Right atrium auricular region (tissue), 2 donors: ENCODE data around the gene IGF2R. TPM values are rescaled to one million over a fixed set of nuclear protein-coding genes. Genes with fewer than 3 reads are reported as not detected.

ENCODE experiments used
- DNase-seq: peaks from one replicate; pipeline ENCODE4 v3.0.0-alpha.2; 2019; ENCODE audit warnings: low spot score
- H3K27ac ChIP-seq, 2 donors: fragments of 200-600 bp; sonication (generic); 1 replicate in 1 of 2; 2 replicates in 1 of 2; pipeline ENCODE4 v1.5.1; 2016 to 2019
- H3K27me3 ChIP-seq, 2 donors: fragments of 200-600 bp; sonication (generic); one replicate each; pipeline versions ENCODE4 v1.5.1 to v1.6.0; 2017 to 2019
- H3K36me3 ChIP-seq: fragments of 200-600 bp; sonication (generic); one replicate; pipeline ENCODE4 v1.5.1; 2016
- H3K4me1 ChIP-seq, 2 donors: fragments of 200-600 bp; sonication (generic); one replicate each; pipeline versions ENCODE4 v1.5.1 to v1.6.0; 2017 to 2019
- H3K4me3 ChIP-seq, 2 donors: fragments of 200-600 bp; sonication (generic); 1 replicate in 1 of 2; 2 replicates in 1 of 2; pipeline ENCODE4 v1.5.1; 2017 to 2019; ENCODE audit warnings: mild to moderate bottlenecking in 1 of 2, moderate library complexity in 1 of 2
- H3K9me3 ChIP-seq, 2 donors: fragments of 200-600 bp; sonication (generic); one replicate each; pipeline ENCODE4 v1.5.1; 2019
- total RNA-seq, 2 donors: library from RNA; depleted of rRNA; stranded (reverse); fragments of >200 nt; gene quantifications; one replicate each; pipeline ENCODE4 v1.1.0, GENCODE V29; 2016
- TF ChIP-seq, protein P1 (sequence below), 2 donors: fragments of 200-600 bp; sonication (generic); IDR thresholded peaks; one replicate each; pipeline ENCODE4 v1.5.1; 2019; ENCODE audit warnings: antibody characterized with exemption in 2 of 2

Gene IGF2R
- total RNA-seq, 2 donors from 2014 or later: 47.9 to 48.9 TPM

DNA sequence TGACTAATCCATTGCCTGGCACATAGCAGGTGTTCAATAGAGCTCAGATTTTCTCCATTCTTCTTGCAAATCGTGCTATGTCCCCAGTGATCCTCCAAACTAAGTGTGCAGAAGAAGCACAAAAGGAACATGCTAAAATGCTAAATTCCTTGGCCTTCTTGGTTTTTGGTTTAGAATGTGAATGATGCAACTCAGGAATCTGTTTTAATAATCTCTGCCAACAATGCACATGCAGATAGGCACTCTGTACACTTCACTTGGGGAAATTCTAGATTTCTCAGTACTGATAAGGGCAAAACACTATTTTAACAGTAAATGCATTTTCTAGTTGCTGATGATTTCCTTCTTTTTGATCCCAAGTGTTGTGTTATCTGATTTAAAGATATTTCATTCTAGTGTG is 188.0 kb downstream of the IGF2R start:
- Histone ChIP-seq H3K4me3 (no peak overlapping the region), H3K36me3 (no peaks in the 10 kb centered on the region), H3K27ac (no peak overlapping the region), H3K9me3 (peaks cover 0 to 10% of the 10 kb centered on the region in 2 donors), H3K4me1 (no peaks in the 10 kb centered on the region), H3K27me3 (no peaks in the 10 kb centered on the region)
- no peak for DNase-seq
- TF ChIP-seq, protein P1, sequence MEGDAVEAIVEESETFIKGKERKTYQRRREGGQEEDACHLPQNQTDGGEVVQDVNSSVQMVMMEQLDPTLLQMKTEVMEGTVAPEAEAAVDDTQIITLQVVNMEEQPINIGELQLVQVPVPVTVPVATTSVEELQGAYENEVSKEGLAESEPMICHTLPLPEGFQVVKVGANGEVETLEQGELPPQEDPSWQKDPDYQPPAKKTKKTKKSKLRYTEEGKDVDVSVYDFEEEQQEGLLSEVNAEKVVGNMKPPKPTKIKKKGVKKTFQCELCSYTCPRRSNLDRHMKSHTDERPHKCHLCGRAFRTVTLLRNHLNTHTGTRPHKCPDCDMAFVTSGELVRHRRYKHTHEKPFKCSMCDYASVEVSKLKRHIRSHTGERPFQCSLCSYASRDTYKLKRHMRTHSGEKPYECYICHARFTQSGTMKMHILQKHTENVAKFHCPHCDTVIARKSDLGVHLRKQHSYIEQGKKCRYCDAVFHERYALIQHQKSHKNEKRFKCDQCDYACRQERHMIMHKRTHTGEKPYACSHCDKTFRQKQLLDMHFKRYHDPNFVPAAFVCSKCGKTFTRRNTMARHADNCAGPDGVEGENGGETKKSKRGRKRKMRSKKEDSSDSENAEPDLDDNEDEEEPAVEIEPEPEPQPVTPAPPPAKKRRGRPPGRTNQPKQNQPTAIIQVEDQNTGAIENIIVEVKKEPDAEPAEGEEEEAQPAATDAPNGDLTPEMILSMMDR (IDR thresholded peaks at IDR 0.05): no peak

DNA sequence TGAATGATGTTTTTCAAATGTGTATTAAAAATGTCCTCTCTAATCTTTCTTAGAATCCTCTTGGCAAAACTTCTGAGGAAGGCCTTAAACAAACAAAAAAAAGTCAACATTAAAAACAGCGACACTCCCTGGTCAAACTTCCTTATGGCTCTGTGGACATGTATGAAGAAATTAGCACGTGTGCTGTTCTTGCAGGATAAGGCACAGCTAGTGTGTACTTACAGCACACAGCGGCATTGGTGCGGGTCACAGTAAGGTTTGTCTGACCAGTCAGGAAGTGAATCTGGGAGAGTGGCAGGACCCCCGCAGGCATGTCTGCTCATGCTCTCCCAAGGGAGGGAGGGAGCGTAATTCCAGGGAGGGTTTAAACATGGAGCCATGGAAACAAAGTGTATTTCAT is 191.6 kb downstream of the IGF2R start:
- no peak for DNase-seq
- H3K4me3 ChIP-seq: no peak overlapping the region
- no peak overlapping the region for H3K27ac ChIP-seq
- no peaks in the 10 kb centered on the region for H3K27me3 ChIP-seq
- no peaks in the 10 kb centered on the region for H3K36me3 ChIP-seq
- TF ChIP-seq, protein P1 (IDR thresholded peaks at IDR 0.05): no peak
- no peaks in the 10 kb centered on the region for H3K4me1 ChIP-seq
- H3K9me3 ChIP-seq: no peaks in the 10 kb centered on the region

Other genes starting within 250 kb of the IGF2R start
- gene WTAP, start 241.6 kb upstream of the IGF2R start, total RNA-seq: 10 to 100 TPM; 43.4 to 45.3 TPM
- gene ACAT2, start 207.0 kb upstream of the IGF2R start, total RNA-seq: 1 to 10 TPM; 1.5 to 1.6 TPM
- 100 to 1,000 TPM; 101 to 102 TPM for gene TCP1, start 179.5 kb upstream of the IGF2R start, total RNA-seq
- 10 to 100 TPM; 62.3 to 66.0 TPM for gene MRPL18, start 178.6 kb upstream of the IGF2R start, total RNA-seq
- gene PNLDC1, start 168.8 kb upstream of the IGF2R start, total RNA-seq: under 1 TPM in 1 of 2 donors, not detected in 1; 0.33 TPM
- not detected for gene MAS1, start 78.1 kb upstream of the IGF2R start, total RNA-seq
- not detected for gene SLC22A1, start 152.7 kb downstream of the IGF2R start, total RNA-seq